C1 segment of cervical spinal cord (tissue), 14 donors: ENCODE measurements around the gene C6orf52.
"Not testable (repeated sequence)": the region's sequence is repeated elsewhere in the genome, so short reads cannot be mapped to it uniquely, and the experiment has no call there.

Source experiments
- DNase-seq, 14 donors: peaks; one replicate each; lab custom pipeline; 2025; lab: John Stamatoyannopoulos, UW

Gene C6orf52

GRCh38 chr6:10696655-10697054 lies 2.2 kb upstream of the C6orf52 start:
- DNase-seq: no peak

GRCh38 chr6:10695086-10695657 lies 756 bp upstream of the C6orf52 start:
- DNase-seq: no peak

GRCh38 chr6:10692965-10693538 lies 1.4 kb downstream of the C6orf52 start:
- DNase-seq: no peak

- DNase-seq: no peak
Measured at GRCh38 chr6:10690651-10691445, 3.6 kb downstream of the C6orf52 start.

- no peak for DNase-seq
Measured at GRCh38 chr6:10687582-10687981, 6.8 kb downstream of the C6orf52 start.

GRCh38 chr6:10686901-10687300 lies 7.5 kb downstream of the C6orf52 start:
- DNase-seq: no peak

- DNase-seq: no peak
Measured at GRCh38 chr6:10685092-10685915, 9.1 kb downstream of the C6orf52 start.

- DNase-seq: no peak
Measured at GRCh38 chr6:10684618-10685017, 9.8 kb downstream of the C6orf52 start.

- no peak for DNase-seq
Measured at GRCh38 chr6:10682355-10682988, 11.9 kb downstream of the C6orf52 start.

GRCh38 chr6:10681795-10682194 lies 12.6 kb downstream of the C6orf52 start:
- no peak for DNase-seq

GRCh38 chr6:10678456-10678855 lies 16.0 kb downstream of the C6orf52 start:
- no peak for DNase-seq

GRCh38 chr6:10676403-10676802 lies 18.0 kb downstream of the C6orf52 start:
- DNase-seq: no peak

- no peak for DNase-seq
Measured at GRCh38 chr6:10668126-10668917, 26.1 kb downstream of the C6orf52 start.

- DNase-seq: not testable (repeated sequence)
Measured at GRCh38 chr6:10665595-10665994, 28.8 kb downstream of the C6orf52 start.

GRCh38 chr6:10662742-10663141 lies 31.7 kb downstream of the C6orf52 start:
- DNase-seq: no peak

GRCh38 chr6:10662207-10662606 lies 32.2 kb downstream of the C6orf52 start:
- no peak for DNase-seq

GRCh38 chr6:10660431-10661191 lies 33.8 kb downstream of the C6orf52 start:
- not testable (repeated sequence) for DNase-seq

GRCh38 chr6:10659699-10660348 lies 34.6 kb downstream of the C6orf52 start:
- DNase-seq: no peak

GRCh38 chr6:10658910-10659698 lies 35.3 kb downstream of the C6orf52 start:
- no peak for DNase-seq
